OCI-LY7 (cell line): ENCODE data around the gene PRKN. TPM values are rescaled to one million over a fixed set of nuclear protein-coding genes. Genes with fewer than 3 reads are reported as not detected.

Experiments
- BruUV-seq: library from RNA; stranded (reverse); fragments of 400-500 nt; replicated peaks from 2 replicates; lab custom pipeline; 2021; lab: Mats Ljungman, UMichigan
- CTCF ChIA-PET: fragments of 300-600 bp; sonication (Branson Sonifier 250); formaldehyde crosslinking; loops from one replicate; lab custom pipeline; 2022; ENCODE audit warnings: antibody characterized with exemption; ENCODE audit not compliant: unreplicated experiment; lab: Charles Lee
- POLR2A ChIA-PET: fragments of 300-600 bp; sonication (Branson Sonifier 250); formaldehyde crosslinking; loops from one replicate; lab custom pipeline; 2022; ENCODE audit warnings: antibody characterized with exemption; lab: Charles Lee
- DNase-seq: peaks from one replicate; pipeline ENCODE4 v3.0.0-alpha.2; 2015; ENCODE audit warnings: low spot score
- H2AFZ ChIP-seq: fragments of 200-600 bp; sonication (generic), shearing (Covaris generic); 2 replicates; pipeline ENCODE4 v1.6.1; 2014; ENCODE audit warnings: mild to moderate bottlenecking, antibody characterized with exemption, low read length, moderate library complexity
- H3K27ac ChIP-seq: fragments of 200-600 bp; sonication (generic); 2 replicates; pipeline ENCODE4 v1.5.1; 2014; ENCODE audit warnings: mixed run types, low read depth, mild to moderate bottlenecking, moderate library complexity, low read length, inconsistent platforms; ENCODE audit not compliant: poor library complexity, severe bottlenecking
- H3K36me3 ChIP-seq: fragments of 200-600 bp; sonication (generic); 2 replicates; pipeline ENCODE4 v1.6.1; 2014; ENCODE audit warnings: mild to moderate bottlenecking, antibody characterized with exemption, low read length, moderate library complexity, mixed read lengths; ENCODE audit not compliant: insufficient read depth
- H3K4me1 ChIP-seq: fragments of 200-600 bp; sonication (generic); 2 replicates; pipeline ENCODE4 v1.5.1; 2014; ENCODE audit warnings: mild to moderate bottlenecking, low read length; ENCODE audit not compliant: insufficient read depth, poor library complexity, severe bottlenecking
- H3K4me2 ChIP-seq: fragments of 200-600 bp; sonication (generic); 2 replicates; pipeline ENCODE4 v1.6.1; 2014; ENCODE audit warnings: mild to moderate bottlenecking, low read length
- H3K4me3 ChIP-seq: fragments of 200-600 bp; sonication (generic); 2 replicates; pipeline ENCODE4 v1.5.1; 2014; ENCODE audit warnings: mild to moderate bottlenecking, low read depth, low read length; ENCODE audit not compliant: poor library complexity, severe bottlenecking
- H3K79me2 ChIP-seq: fragments of 200-600 bp; sonication (generic); 2 replicates; pipeline ENCODE4 v1.6.1; 2016; ENCODE audit warnings: low read depth, mild to moderate bottlenecking, low read length, moderate library complexity, mixed read lengths; ENCODE audit not compliant: insufficient read depth
- H3K9me2 ChIP-seq: fragments of 200-600 bp; sonication (generic); 2 replicates; pipeline ENCODE4 v1.6.1; 2016; ENCODE audit warnings: mild to moderate bottlenecking, low read length, mixed read lengths; ENCODE audit not compliant: insufficient read depth
- H3K9me3 ChIP-seq: fragments of 200-600 bp; sonication (generic); 2 replicates; pipeline ENCODE4 v1.6.1; 2014; ENCODE audit warnings: mild to moderate bottlenecking, mixed run types, low read length, mixed read lengths
- H4K20me1 ChIP-seq: fragments of 200-600 bp; sonication (generic); 2 replicates; pipeline ENCODE4 v1.6.1; 2014; ENCODE audit warnings: mild to moderate bottlenecking, antibody characterized with exemption, low read length, moderate library complexity, mixed read lengths; ENCODE audit not compliant: insufficient read depth
- CTCF ChIP-seq: fragments of 200-600 bp; sonication (generic); conservative IDR thresholded peaks from 2 replicates; pipeline ENCODE4 v1.5.1; 2014; ENCODE audit warnings: mild to moderate bottlenecking, antibody characterized with exemption, low read length, moderate library complexity, mixed read lengths
- EZH2phosphoT487 ChIP-seq: fragments of 200-600 bp; sonication (generic); IDR thresholded peaks from 2 replicates; pipeline ENCODE4 v1.6.1; 2018; ENCODE audit warnings: low read depth, borderline replicate concordance, mild to moderate bottlenecking, mixed run types, antibody characterized with exemption, low read length, moderate library complexity, mixed read lengths
- intact Hi-C: fragments of 100-400 bp; cut with micrococcal nuclease; formaldehyde crosslinking; loops from one replicate; pipeline ENCODE4 v1.10.0; 2022; ENCODE audit not compliant: unreplicated experiment
- total RNA-seq, 2 experiments: library from RNA; depleted of rRNA in 1 of 2; stranded (reverse); fragments of >200 nt in 1 of 2; shearing (Covaris generic) in 1 of 2; gene quantifications; 2 replicates each; pipeline ENCODE4 v1.2.3, GENCODE V29; 2014 to 2022

Gene PRKN
- total RNA-seq, 2 experiments from 2014 or later, result 1.3 to 2.0 TPM

- Histone ChIP-seq H3K4me3 (no peak overlapping the region), H3K9me3 (no peaks in the 10 kb centered on the region), H3K36me3 (no peaks in the 10 kb centered on the region), H3K27ac (no peak overlapping the region), H3K4me2 (no peak overlapping the region), H3K79me2 (no peaks in the 10 kb centered on the region), H4K20me1 (no peaks in the 10 kb centered on the region), H3K4me1 (no peaks in the 10 kb centered on the region), H3K9me2 (no peaks in the 10 kb centered on the region), H2AFZ (no peak overlapping the region)
- DNase-seq, result no peak
- TF ChIP-seq CTCF, result no peak
- no peak for TF ChIP-seq EZH2phosphoT487
- intact Hi-C loops, result no loop called here
- POLR2A ChIA-PET, result no interaction called here
- CTCF ChIA-PET, result no interaction called here
- BruUV-seq, result no TSS peak
Observed at GRCh38 chr6:161976553-161976952, 751.0 kb downstream of the PRKN start.

- intact Hi-C loops, result no loop called here
- CTCF ChIA-PET, result no interaction called here
- Histone ChIP-seq H3K9me3 (no peaks in the 10 kb centered on the region), H3K36me3 (no peaks in the 10 kb centered on the region), H2AFZ (no peak overlapping the region), H3K4me2 (no peak overlapping the region), H3K4me1 (no peaks in the 10 kb centered on the region), H4K20me1 (no peaks in the 10 kb centered on the region), H3K27ac (no peak overlapping the region), H3K79me2 (no peaks in the 10 kb centered on the region), H3K4me3 (no peak overlapping the region), H3K9me2 (no peaks in the 10 kb centered on the region)
- DNase-seq, result no peak
- no peak for TF ChIP-seq EZH2phosphoT487
- TF ChIP-seq CTCF, result no peak
- POLR2A ChIA-PET, result interaction anchor here (0.6 to 0.7 kb wide), 2 partner anchors 28 to 663 kb away, joined by 3 read pairs; no protein-coding TSS in a partner anchor
- no TSS peak for BruUV-seq
Observed at GRCh38 chr6:161973064-161973463, 754.5 kb downstream of the PRKN start.

- Histone ChIP-seq H3K4me2 (no peak overlapping the region), H3K27ac (no peak overlapping the region), H3K79me2 (no peaks in the 10 kb centered on the region), H2AFZ (no peak overlapping the region), H3K4me3 (no peak overlapping the region), H4K20me1 (no peaks in the 10 kb centered on the region), H3K9me2 (no peaks in the 10 kb centered on the region), H3K9me3 (no peaks in the 10 kb centered on the region), H3K36me3 (no peaks in the 10 kb centered on the region), H3K4me1 (no peaks in the 10 kb centered on the region)
- no peak for DNase-seq
- no peak for TF ChIP-seq CTCF
- no peak for TF ChIP-seq EZH2phosphoT487
- intact Hi-C loops, result no loop called here
- no TSS peak for BruUV-seq
- CTCF ChIA-PET, result no interaction called here
- POLR2A ChIA-PET, result no interaction called here
Observed at GRCh38 chr6:161971043-161971442, 756.5 kb downstream of the PRKN start.
